ENCODE results near the gene HCN4.
A peak's percentile ranks its signal among the peaks of the same experiment; 100 is the strongest.
"Not testable (repeated sequence)": the region's sequence is repeated elsewhere in the genome, so short reads cannot be mapped to it uniquely, and the experiment has no call there.

HCN4 gene

GRCh38 chr15:73323956-73324355 lies 44.8 kb downstream of the HCN4 start:
- DNase-seq = no peak

- DNase-seq = no peak
Observed at GRCh38 chr15:73323374-73323955, 45.3 kb downstream of the HCN4 start.

- no peak for DNase-seq
Observed at GRCh38 chr15:73322665-73323373, 45.9 kb downstream of the HCN4 start.

- no peak for DNase-seq
Observed at GRCh38 chr15:73321496-73322450, 47.0 kb downstream of the HCN4 start.

- DNase-seq = no peak
Observed at GRCh38 chr15:73320619-73321180, 48.1 kb downstream of the HCN4 start.

- no peak for DNase-seq
Observed at GRCh38 chr15:73319460-73320245, 49.1 kb downstream of the HCN4 start.

DNA sequence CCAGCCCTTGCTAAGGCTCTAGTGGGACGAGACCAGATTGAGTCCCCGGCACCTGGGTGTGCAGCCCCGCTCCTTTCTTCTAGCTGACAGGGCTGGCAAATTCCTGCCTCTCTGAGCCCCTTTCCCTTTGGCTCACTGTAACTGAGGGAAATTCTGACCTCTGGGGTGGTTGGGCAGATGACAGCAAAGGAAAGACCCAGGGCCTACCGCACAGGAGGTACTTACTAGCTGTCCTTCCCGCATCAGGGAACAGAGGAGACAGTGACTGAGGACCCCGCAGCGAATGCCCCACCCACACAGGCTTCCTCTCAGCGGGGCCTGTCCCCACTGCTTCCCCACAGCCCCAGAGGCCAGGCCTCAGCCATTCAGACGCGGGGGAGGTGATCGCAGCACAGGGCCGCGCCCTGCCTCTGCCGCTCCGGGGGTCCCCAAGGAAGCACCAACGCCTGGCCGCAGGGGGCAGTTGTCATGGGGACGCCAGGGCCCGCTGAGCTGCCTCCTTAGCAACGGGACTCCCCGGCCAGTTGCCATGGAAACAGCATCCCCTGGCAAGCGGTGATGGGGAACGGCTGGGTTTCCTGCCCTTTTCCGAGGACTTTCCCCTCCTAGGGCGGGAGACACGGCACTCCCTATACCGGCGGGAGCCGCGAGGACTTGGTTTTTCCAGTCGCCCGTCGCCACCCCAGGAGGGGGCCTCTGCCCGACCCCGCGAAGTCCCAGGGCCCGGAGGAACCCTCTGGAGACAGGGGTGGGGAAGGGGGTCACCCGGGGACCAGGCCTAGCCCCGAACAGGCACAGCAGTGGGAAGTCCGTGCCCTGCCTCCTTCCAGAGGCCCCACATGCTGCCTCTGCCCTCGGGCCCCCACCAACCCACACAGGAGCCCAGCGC lies 50.1 kb downstream of the HCN4 start:
- peak; percentile 8 for DNase-seq

- DNase-seq = no peak
Observed at GRCh38 chr15:73317651-73318462, 50.9 kb downstream of the HCN4 start.

GRCh38 chr15:73313861-73314260 lies 54.9 kb downstream of the HCN4 start:
- DNase-seq = peak; percentile 43

- no peak for DNase-seq
Observed at GRCh38 chr15:73308305-73308704, 60.5 kb downstream of the HCN4 start.

GRCh38 chr15:73305331-73306211 lies 63.2 kb downstream of the HCN4 start:
- DNase-seq = peak; percentile 57

DNA sequence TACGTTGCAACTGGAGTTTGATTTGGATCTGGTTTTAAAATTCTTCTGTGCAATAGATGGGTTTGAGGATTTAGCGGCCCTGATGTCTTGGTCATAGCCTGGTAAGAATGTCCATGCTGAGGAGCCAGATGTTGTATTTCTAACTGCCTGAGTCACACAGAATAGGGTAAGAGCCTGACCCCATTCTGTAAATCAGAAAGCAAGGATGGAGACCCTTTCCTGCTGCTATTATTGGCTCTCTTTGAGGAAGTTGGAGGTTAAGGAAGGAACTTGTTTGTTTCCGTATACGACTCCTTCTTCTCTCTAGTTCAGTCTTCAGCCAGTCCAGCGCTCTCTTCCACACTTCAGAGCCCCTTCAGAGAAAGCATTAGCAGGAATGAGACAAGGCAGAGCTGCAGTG lies 65.1 kb downstream of the HCN4 start:
- no peak for DNase-seq

DNA sequence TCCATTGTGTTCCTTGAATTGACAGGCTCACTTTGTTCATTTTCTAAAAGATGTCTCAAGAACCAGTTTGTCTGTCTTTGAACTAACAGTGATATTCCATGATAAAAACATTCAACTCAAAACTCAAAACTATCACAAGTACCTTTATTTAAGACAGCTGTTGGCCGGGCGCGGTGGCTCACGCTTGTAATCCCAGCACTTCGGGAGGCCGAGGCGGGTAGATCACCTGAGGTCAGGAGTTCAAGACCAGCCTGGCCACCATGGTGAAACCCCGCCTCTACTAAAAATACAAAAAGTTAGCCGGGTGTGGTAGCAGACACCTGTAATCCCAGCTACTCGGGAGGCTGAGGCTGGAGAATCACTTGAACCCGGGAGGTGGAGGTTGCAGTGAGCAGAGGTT lies 68.5 kb downstream of the HCN4 start:
- not testable (repeated sequence) for DNase-seq

DNA sequence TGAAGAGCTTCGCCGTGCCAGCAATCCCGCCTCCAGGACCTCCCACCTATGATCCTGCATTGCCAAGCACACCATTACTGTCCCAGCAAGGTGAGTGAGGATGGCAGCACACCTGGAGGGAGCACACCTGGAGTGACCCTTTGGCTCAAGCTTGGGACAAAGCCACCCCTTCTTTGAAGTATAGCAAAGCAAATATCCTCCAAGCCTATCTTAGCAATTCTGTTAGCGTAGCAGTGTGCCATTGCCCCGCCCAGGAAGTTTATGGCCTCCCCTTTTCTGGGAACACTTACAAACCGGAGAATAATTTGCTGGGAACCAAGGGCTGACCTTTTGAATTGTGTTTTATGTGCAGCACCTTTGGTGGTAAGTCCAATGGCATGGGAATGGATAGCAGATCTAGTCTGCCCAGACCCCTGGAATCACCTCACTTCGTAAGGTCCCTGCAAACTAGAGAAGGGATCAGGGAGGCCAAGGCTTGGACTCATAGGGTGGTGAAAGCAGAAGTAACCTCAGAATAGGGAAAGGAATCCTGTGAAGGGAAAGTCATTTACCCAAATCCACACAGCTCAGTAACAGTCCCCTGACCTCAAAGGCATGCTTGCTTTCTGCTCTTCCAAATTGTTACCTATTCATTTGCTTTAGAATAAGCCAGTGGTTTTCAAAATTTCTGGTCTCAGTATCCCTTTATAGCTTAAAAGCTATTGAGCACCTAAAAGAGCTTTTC lies 70.1 kb downstream of the HCN4 start:
- no peak for DNase-seq

DNA sequence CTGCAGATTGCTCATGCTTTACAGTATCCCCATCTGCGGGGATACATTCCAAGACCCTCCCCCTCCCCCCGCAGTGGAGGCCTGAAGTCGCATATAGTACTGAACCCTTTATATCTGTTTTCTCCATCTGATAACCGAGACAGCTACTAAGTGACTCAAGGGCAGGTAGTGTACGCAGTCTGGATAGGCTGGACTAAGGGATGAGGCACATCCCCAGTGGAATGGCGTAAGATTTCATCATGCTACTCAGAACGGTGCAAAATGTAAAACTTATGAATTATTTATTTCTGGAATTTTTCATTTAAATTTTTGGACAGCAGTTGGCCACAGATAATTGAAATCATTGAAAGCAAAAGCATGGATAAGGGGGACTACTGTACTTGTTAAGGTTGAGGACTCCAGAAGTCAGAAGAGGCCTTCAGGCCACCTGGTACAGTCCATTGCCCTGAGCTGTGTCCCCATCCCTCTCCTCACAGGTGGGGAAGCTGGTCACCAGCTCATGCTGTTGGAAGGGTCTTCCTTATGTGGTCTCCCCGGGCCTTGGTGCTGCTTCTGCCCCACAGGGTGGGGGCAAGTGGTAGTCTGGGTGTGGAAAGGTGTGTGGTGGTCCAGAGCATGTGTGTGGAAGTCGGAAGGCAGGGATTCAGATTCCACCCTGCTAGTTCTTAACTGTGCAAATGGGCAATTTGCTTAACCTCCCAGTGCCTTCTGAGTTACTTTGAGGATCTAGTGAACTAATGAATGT lies 72.0 kb downstream of the HCN4 start:
- no peak for DNase-seq

- DNase-seq = no peak
Observed at GRCh38 chr15:73295630-73296286, 73.0 kb downstream of the HCN4 start.

DNA sequence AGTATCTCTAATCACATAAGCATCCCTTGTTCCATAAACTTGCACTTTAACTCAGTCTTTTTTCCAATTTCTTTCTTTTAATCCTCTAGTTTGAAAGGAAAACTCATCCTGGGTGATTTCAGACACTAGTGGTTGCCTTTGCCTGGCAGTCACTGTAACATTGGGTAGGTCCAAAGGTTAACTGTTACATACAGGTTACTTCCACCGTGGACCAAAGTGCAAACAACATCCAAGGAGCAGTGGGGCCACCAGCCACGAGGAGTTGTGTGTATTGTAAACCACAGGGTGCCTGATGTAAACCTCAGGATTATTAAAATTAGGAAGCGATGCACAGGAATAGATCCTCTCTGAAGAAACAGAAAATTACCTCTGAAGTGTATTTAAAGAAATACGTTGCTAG lies 75.0 kb downstream of the HCN4 start:
- no peak for DNase-seq

Measured in fibroblast of skin of right quadriceps (primary cell).